C4-2B (cell line): ENCODE measurements around the gene ETFB.

Source experiments
- CTCF ChIP-seq: fragments of 450-650 bp; conservative IDR thresholded peaks from 2 replicates; pipeline ENCODE4 v1.5.1; 2017; ENCODE audit warnings: mild to moderate bottlenecking
- ZFX ChIP-seq: fragments of 450-650 bp; IDR thresholded peaks from 2 replicates; pipeline ENCODE4 v1.6.1; 2017

- TF ChIP-seq ZFX (no peak), CTCF (no peak)
Observed at GRCh38 chr19:51311351-51312257, 54.6 kb downstream of the ETFB start, which contains the start of gene IGLON5.
